Femur (tissue), 1 donor: ENCODE results near the gene PLPPR1.
"Not testable (repeated sequence)": the region's sequence is repeated elsewhere in the genome, so short reads cannot be mapped to it uniquely, and the experiment has no call there.

Experiments used
- DNase-seq: peaks from one replicate; pipeline ENCODE4 v3.0.0-alpha.2; 2017

The PLPPR1 gene

DNA sequence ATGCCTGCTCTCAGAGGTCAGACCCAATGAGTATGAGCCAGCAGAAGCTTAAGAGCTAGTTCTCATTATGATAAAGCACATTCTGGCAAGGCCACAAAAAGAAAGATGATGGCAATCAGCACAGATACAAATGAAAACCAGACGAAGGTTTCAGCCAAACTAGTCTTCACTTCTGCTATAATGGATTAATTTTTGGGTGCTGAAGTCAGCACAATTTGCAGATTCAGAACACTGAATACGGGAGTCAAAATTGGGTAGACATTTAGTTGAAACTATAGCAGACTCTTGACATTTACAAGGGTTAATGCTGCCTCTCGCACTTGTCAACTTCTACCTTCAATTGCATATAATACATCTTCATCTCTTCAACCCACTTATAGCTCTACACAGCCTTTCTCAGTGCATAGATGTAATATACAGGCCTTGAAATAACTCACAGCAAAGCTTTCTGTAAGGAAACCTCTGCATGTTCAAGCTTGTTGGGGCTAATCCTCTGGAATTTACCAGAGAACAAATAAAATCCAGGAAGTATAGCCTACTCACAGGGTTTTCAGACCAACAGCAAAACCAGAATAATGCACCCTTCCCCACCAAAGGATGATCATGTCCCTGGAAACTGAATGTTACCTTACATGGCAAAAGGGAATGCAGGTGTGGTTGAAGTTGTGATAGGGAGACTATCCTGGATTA lies 279.1 kb downstream of the PLPPR1 start:
- no peak for DNase-seq

DNA sequence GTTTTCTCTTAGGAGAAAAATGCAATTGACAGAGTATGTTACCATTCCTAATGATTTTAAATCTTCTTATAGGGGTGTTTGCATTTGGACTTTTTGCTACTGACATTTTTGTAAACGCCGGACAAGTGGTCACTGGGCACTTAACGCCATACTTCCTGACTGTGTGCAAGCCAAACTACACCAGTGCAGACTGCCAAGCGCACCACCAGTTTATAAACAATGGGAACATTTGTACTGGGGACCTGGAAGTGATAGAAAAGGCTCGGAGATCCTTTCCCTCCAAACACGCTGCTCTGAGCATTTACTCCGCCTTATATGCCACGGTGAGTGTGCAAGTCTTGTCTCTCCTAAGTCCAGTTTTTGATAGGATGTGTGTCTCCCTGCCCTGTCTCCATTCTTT lies 280.6 kb downstream of the PLPPR1 start:
- no peak for DNase-seq

DNA sequence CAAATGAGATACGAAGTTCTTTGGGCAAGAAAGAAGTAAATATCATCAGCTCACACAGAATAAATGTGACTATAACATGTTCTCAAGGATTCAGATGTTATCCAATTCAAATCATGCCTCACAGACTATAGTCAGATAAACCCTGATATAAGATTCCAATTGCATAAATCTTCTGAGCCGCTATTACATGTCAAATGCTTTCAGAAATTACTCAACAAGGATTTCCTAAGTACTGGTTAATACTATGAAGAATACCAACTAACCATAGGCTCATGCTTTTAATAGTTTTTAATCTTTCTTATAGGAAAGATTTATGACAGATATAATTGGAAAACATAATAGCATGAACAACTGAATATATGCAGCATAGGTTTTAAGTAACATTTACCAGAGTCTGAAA lies 282.7 kb downstream of the PLPPR1 start:
- DNase-seq: no peak

DNA sequence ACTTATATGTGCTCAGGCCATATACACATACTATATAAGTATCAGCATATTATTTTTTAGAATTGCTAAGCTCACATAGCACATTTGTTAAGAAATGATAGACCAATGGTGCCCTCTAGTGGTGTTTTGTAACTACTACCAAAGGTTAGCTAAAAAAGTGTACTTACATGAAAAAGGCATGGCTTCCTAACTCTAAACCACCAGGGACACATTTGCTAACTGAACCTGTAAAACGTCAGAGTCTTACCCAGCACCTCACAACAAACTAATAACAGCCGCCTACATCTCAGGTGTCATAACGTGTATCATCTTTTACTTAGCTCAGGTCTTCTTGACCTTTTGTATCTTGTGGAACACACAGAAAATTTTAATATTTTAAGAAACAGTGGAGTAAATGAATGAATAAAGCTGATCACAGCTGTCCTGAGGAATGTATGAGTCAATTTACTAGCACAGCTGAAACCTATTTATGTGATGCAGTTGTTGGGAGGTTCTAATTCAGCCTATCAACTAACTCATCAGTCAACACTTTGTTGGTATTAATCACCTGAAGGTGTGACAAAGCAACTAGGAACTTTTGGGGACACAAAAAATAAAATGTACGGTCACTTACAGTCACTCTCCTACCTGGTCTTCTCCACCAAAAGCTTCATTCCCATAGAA lies 283.4 kb downstream of the PLPPR1 start:
- DNase-seq: no peak

DNA sequence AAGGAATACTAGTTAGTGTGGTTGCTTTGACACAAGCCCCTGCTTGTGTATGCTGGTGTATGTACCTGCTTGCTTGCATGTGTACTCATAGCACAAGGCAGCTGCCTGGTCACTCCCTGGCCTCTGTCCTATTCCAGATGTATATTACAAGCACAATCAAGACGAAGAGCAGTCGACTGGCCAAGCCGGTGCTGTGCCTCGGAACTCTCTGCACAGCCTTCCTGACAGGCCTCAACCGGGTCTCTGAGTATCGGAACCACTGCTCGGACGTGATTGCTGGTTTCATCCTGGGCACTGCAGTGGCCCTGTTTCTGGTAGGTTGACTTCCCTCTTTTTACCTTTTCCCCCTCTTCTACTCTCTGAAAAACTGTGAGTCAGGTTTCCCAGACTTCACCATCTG lies 284.1 kb downstream of the PLPPR1 start:
- no peak for DNase-seq

DNA sequence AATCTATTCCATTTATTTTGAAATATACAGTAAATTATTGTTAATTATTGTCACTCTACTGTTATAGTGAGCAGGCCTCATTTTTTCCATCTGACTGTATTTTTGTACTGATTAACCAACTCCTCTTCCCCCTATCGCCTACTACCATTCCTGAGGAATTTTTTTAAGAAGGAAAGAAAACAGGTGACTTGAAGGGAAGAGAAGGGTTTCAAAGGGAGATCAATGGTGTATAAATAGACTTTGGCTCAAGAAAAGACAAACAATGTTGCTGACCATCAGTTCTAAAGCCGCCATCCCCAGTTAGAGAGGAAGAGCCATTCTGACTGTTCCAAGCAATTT lies 286.6 kb downstream of the PLPPR1 start:
- no peak for DNase-seq

DNA sequence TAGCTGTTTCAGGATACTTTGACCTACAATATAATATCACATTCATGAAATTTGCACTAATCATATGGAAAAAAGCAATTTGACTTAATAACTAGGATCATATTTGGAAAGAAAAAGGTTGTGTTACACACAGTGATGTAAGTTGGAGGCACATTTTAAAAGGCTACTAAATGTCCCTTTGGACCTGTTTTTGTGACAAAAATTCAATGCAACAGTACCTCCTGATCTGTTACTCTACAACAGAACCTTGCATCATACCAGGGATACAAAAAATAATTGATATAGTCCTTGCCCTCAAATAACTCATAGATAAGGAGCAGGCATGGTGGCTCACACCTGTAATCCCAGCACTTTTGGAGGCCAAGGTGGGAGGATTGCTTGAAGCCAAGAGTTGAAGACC lies 289.2 kb downstream of the PLPPR1 start:
- DNase-seq: no peak

DNA sequence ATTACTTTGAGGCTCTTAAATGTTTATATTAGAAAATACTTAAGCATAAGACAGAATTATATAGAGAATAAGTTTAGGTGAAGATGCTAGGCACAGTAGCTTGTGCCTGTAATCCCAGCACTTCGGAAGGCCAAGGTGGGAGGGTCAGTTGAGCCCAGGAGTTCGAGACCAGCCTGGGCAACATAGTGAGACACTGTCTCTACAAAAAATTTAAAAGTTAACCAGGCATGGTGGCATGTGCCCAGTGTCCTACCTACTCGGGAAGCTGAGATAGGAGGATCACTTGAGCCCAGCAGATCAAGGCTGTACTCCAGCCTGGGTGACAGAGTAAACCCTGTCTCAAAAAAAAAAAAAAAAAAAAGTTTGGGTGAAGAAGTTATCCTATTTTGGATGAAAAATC lies 294.6 kb downstream of the PLPPR1 start:
- DNase-seq: no peak

DNA sequence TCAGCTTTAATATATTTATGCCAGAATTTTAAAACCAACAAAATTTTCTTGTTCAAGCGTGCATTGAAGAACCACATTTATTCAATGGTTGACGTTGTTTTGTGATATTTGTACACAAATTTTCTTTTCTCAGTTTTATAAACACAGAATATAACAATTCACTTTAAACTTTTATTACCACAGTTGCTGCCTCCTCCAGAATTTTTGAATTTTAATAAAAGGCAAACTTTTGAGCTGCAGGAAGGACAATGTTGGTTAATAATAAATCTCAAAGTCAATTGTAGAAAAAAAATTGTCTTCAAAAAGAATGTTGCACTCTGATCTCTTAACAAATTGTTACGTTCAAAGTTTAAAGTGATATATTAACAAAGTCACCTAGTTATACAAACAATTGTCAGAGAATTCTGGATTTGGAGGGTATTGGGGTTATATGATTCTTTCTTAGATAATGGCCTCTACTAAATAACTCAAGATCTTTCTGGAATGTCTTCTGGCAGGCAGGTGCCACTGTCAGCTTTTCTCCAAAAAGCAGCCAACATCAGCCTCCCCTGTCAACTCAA lies 295.8 kb downstream of the PLPPR1 start:
- no peak for DNase-seq

DNA sequence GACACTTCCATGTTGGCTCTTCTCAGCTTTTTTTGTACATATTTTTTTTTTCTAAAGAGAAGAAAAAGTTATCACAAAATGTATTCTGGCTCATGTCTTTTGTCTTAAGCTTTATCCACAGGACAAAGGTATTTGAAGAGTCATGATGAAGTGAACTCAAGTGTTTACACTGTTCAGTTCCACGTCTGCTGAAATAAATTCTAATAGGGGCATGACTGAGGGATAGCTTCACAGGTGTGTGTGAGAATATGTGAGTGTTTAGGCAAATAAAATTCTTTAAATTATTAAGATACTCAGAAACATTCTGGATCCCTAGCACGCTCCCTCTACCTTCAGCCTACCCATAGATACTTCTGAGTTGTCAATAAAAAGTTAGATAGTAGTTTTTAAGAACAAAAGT lies 296.5 kb downstream of the PLPPR1 start:
- DNase-seq: no peak

DNA sequence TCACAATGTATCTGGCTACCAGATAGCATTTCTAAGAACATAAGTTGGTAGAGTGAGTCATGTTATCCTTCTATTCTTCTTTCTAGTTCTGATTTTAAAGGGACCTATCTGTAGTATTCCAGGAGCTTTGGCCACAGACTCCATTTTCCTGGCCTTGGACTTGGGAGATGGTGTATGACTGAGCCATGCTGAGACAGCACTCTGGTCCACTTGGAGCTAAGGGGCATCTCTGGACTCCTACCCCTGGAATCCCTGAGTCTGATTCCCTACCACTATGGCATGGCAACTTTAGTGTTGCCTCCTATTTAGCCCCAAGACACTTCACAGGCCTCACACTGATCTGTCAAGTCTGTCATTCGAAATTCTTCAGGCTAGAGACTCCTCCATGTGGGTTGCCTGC lies 297.5 kb downstream of the PLPPR1 start:
- DNase-seq: no peak

DNA sequence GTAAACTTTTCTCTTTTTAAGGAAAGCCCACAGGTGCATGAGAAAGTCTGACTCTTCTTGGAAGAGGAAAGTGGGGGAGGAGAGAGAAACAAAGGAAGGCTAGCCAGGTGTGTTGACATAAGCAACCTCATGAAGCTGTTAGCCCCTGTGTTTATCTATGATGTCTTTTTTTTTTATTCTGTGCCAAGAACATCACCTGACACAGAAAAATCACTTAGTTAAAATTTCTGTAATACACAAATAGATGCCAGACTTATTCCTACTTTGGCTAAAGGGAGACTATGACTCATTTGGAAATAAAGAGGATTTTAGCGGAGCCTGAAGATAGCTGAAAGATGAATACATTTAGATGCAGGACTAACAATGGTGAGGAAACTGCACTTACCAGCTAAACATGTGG lies 298.0 kb downstream of the PLPPR1 start:
- DNase-seq: no peak

DNA sequence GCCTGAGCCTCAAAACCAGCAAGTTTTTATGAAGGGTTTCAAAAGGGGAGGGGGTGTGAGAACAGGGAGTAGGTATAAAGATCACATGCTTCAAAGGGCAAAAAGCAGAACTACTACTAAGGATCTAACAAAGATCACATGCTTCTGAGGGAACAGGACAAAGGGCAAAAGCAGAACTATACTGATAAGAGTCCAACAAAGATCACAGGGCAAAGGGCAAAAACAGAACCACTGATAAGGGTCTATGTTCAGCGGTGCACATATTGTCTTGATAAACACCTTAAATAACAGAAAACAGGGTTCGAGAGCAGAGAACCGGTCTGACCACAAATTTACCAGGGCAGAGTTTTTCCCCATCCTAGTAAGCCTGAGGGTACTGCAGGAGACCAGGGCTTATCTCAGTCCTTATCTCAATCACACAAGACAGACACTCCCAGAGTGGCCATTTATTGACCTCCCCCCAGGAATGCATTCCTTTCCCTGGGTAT lies 298.9 kb downstream of the PLPPR1 start:
- not testable (repeated sequence) for DNase-seq

DNA sequence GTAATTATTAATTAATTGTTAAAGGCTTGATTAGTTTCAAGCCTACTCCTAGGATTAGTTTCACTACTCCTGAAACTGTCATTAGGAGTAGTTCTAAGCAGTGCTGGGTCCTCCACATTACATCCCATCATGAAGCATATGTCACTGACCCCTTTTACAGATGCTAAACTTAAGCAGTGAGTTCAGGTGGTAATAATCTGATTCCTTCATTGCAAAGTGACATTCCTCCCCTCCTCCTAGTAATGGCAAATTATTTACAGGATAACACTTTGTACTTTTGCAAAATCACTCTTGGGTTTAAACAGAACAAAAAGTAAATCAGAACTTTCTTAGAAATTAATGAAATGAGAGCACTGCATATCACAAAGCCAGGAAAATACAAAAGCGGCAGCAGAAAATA lies 303.8 kb downstream of the PLPPR1 start:
- DNase-seq: no peak

DNA sequence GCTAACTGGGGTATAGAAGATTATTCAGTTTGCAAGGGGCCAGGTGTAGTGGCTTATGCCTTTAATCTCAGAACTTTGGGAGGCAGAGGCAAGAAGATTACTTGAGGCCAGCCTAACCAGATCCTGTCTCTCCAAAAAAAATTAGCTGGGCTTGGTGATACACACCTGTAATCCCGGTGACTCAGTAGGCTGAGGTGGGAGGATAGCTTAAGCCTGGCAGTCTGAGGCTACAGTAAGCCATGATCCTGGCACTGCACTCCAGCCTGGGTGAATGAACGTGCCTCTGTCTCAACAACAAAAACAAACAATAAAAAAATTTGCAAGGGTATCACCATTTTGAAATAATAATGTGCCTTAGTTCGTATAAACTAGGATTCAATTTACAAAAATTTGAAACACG lies 305.0 kb downstream of the PLPPR1 start:
- no peak for DNase-seq

DNA sequence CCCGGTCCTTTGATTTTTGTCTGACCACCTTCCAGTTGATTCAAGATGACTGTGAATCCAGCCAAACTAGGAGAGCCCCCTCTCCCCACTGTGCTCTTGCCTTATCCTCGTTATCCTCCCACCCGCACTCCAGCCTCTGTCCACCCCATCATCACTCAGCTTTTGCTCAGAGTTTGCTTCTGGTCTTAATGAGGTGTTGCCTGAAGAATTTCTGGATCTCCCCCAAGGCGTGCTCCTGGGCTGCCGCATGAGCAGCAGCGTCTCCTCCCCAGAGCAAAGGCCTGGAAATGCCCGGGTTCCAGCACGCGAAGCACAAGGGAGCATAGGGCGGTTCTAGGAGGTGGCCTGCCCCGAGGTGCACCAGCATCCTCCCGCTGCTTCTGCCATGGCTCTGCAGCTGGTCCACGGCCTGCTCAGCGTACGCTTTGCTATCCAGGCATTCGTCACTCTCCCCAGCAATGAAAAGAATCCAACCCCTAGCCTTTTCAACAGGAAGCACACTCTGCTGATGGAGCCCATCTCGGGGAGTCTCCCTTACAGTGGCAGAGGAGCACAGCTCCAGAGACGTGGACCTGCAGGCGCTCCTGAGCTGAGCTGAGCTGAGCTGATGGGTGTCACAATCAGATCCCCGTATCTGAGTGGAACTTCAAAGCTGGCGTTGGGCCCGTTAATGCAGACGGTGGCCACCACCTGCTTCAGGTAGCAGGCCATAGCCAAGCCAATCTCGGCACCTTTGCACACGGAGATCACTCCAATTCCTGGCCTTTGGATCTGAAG lies 305.6 kb downstream of the PLPPR1 start:
- no peak for DNase-seq

DNA sequence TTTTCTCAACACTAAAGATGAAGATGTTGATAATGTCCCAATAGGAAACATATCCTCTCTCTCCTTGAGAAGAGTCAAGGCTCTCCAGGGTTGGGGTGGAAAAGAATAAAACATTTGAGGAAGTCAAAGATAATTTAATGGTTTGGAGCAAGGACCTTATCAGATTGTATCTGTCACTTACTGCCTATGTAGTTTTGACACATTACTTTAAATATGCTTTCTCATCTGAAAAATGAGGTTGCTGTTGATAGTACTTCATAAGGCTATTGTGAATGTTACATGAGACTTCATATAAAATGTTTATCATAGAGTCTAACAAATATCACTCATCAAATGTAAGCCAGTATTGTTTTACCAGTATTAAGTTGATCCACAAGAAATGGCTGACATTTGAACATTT lies 307.6 kb downstream of the PLPPR1 start:
- no peak for DNase-seq

DNA sequence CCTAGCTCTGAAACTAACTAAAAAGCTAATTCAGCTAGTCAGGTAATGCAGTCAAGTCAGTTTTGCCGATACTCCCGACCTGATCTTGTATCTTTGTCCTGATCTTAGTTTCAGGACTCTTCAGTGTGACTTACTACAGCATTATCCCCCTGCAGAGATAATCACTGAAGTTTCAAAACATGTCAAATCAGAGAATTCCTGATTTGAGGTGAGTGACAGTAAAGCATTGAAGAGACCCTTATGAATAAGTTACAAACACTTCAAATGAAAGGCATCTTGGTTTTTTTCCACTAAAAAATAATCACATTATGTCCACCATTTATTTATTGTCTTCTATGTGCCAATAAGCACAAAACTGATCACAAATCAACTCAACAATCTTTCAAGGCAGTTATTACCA lies 308.7 kb downstream of the PLPPR1 start:
- no peak for DNase-seq

DNA sequence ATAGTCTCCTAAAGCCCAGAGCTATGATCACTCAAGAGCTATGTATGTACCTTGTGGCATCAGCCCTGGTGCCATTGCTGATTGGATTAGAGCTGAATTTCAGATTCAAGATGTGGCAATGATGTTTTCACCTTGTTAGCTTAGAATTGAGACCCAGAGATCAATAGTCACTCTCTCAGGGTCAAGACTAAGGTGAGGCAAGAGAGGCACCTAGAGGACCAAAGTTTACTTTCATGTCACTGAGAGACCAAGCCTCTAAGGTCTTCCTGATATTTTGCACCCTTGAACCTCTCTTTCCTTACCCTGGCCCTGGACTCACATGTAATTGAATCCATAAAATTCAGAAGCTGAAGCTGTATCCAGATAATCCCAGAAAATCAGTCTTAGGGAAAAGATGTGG lies 313.4 kb downstream of the PLPPR1 start:
- no peak for DNase-seq

DNA sequence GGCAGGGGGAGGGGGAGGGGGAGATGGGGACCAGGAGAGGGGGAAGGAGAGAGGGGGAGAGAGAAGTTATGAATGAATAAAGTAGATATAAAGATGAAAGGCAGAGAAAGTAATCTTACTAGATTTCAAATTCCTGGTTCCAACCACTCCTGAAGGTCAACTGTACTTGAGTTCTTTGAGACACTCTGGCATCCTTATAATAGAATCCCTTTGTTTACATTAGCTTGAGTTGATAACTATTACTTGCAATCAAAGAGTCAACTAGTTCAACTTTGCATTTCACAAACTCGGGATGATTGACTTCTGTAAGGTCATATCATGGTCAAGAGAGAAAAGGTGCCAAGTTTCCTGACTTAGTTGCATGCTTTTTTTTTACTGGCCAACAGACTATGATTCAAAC lies 314.1 kb downstream of the PLPPR1 start:
- DNase-seq: no peak

DNA sequence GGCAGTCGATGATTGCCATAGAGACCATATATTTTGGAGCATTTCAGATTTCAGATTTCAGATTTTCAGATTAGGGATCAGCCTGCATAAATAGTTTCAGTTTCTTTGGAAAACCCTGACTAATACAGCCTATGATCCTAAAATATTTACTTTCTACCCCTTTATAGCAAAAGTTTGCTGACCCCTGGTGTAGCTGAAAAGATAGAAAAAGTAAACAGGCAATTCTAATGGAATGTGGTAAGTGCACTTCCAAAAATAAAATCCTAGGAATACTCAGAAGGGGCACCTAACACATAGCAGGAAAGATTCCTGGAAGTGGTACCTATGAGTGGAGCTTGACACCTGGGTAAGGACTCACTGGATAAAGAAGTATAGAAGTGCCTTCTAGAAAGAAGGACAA lies 321.8 kb downstream of the PLPPR1 start:
- no peak for DNase-seq

DNA sequence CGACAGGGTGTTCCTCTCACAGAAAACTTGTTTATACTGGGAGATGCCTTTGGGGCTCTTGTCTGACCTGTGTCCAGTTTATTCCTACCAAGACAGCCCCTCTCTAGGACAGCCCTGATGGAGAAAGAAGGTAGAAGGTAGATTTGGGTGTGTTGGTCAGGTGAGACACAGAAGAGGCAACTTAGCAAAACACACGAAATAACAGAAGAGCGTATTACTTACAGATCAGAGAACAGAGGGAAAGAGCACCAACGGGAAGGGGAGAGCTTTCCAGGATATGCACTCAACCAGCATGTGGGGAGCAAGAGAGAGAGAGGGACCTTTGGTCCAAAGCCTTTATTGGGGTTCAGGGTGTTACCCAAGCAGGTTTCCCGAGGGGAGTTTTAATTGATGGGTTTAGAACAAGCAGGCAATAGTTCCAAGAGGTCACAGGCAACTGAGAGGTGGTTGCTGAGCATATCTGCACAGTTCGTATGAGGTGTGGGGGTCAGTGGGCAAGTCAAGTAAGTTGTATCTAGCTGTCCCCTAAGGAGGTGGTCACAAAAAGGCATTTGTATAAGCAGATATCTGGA lies 324.5 kb downstream of the PLPPR1 start:
- DNase-seq: no peak

DNA sequence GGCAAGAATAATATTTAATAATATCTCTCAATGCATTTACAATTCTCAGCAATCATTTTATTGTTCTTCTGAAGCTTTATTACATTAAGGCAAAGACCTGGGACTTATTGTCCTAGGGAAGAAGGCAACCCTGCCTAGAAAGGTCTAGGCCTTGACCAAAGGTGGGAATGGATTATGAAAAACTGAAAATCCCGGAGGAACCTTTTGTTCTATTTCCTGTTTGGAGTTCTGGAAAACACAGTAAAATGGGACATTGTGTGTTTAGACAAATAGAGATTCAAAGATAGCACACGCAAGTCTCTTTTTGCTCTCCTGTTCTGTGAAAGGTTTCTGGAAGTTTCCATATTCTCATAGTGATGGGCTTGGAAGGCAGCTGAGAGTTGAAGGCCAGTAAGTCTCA lies 325.2 kb downstream of the PLPPR1 start:
- no peak for DNase-seq
